Measurements from ENCODE around the gene MDH1B.

Gene MDH1B

GRCh38 chr2:206693399-206694137 is 71.6 kb downstream of the MDH1B start:
- no peak for DNase-seq (ENCODE audit: low read depth)

- DNase-seq (ENCODE audit: low read depth), result no peak
Observed at GRCh38 chr2:206692971-206693370, 72.2 kb downstream of the MDH1B start.

GRCh38 chr2:206688990-206689389 is 76.1 kb downstream of the MDH1B start:
- DNase-seq (ENCODE audit: low read depth), result no peak

GRCh38 chr2:206688453-206688852 is 76.7 kb downstream of the MDH1B start:
- no peak for DNase-seq (ENCODE audit: low read depth)
